GM20000 (cell line): ENCODE data around the gene ACTA1.

Source experiments
- DNase-seq: peaks from one replicate; pipeline ENCODE4 v3.0.0; 2012; ENCODE audit warnings: low spot score
- CTCF ChIP-seq: IDR thresholded peaks from 2 replicates; pipeline ENCODE4 v1.5.1; 2012; ENCODE audit warnings: mild to moderate bottlenecking, control low read depth; ENCODE audit errors: extremely low read depth, missing control alignments

ACTA1 gene

GRCh38 chr1:229412056-229412455 is 21.8 kb downstream of the ACTA1 start:
- no peak for TF ChIP-seq CTCF
- DNase-seq, result no peak

- no peak for DNase-seq
- no peak for TF ChIP-seq CTCF
Measured at GRCh38 chr1:229411434-229412055, 22.3 kb downstream of the ACTA1 start.

GRCh38 chr1:229410692-229411433 is 23.0 kb downstream of the ACTA1 start:
- TF ChIP-seq CTCF, result no peak
- no peak for DNase-seq

- no peak for TF ChIP-seq CTCF
- no peak for DNase-seq
Measured at GRCh38 chr1:229410370-229410691, 23.6 kb downstream of the ACTA1 start.

- no peak for TF ChIP-seq CTCF
- no peak for DNase-seq
Measured at GRCh38 chr1:229409616-229410369, 24.1 kb downstream of the ACTA1 start.

- TF ChIP-seq CTCF, result no peak
- no peak for DNase-seq
Measured at GRCh38 chr1:229408458-229409037, 25.3 kb downstream of the ACTA1 start.
